CD4-positive, CD25-positive, alpha-beta regulatory T cell (primary cell): ENCODE measurements around the gene ATF7IP. TPM values are rescaled to one million over a fixed set of nuclear protein-coding genes. Genes with fewer than 3 reads are reported as not detected.

Source experiments
- ATAC-seq, 2 donors: fragments of 150-1000 bp; cut with Tn5 transposase; one replicate each; pipeline ENCODE4 v1.10.0; 2021; ENCODE audit warnings: low read depth in 2 of 2, moderate number of reproducible peaks in 2 of 2, moderate library complexity in 1 of 2
- DNase-seq, 3 donors: peaks; one replicate each; pipeline versions ENCODE4 v3.0.0 to v3.0.0-alpha.2; 2012 to 2022; ENCODE audit warnings: mixed read lengths in 1 of 3
- H3K27ac ChIP-seq: one replicate; pipeline ENCODE4 v1.7.0; 2013; ENCODE audit warnings: mild to moderate bottlenecking, low read length; ENCODE audit not compliant: insufficient read depth, poor library complexity, severe bottlenecking
- H3K27me3 ChIP-seq: one replicate; pipeline ENCODE4 v1.7.0; 2013; ENCODE audit warnings: low read length; ENCODE audit not compliant: control insufficient read depth, insufficient read depth
- H3K36me3 ChIP-seq: one replicate; pipeline ENCODE4 v1.7.0; 2013; ENCODE audit warnings: mild to moderate bottlenecking, low read length, moderate library complexity; ENCODE audit not compliant: control insufficient read depth, insufficient read depth
- H3K4me1 ChIP-seq: 2 replicates; pipeline ENCODE4 v1.7.0; 2013; ENCODE audit warnings: mild to moderate bottlenecking, low read length; ENCODE audit not compliant: insufficient read depth, control insufficient read depth, poor library complexity, severe bottlenecking
- H3K4me3 ChIP-seq: one replicate; pipeline ENCODE4 v1.7.0; 2013; ENCODE audit warnings: low read depth, mild to moderate bottlenecking, low read length, moderate library complexity
- H3K9me3 ChIP-seq, 2 experiments: 1 replicate in 1 of 2; 2 replicates in 1 of 2; pipeline ENCODE4 v1.7.0; 2013; ENCODE audit warnings: low read length in 2 of 2, mild to moderate bottlenecking in 1 of 2, moderate library complexity in 1 of 2; ENCODE audit not compliant: control insufficient read depth in 2 of 2
- H3K27ac Mint-ChIP-seq, 3 donors: one replicate each; pipeline ENCODE4 v1.8.0; 2020 to 2022; ENCODE audit warnings: mild to moderate bottlenecking in 3 of 3, mixed read lengths in 3 of 3, moderate library complexity in 2 of 3
- H3K27me3 Mint-ChIP-seq: one replicate; pipeline ENCODE4 v1.8.0; 2022; ENCODE audit warnings: mild to moderate bottlenecking, mixed read lengths
- H3K36me3 Mint-ChIP-seq: one replicate; pipeline ENCODE4 v1.8.0; 2020; ENCODE audit warnings: mixed read lengths
- H3K4me1 Mint-ChIP-seq, 4 donors: one replicate each; pipeline ENCODE4 v1.8.0; 2020 to 2022; ENCODE audit warnings: mixed read lengths in 4 of 4, mild to moderate bottlenecking in 1 of 4
- H3K4me3 Mint-ChIP-seq, 4 donors: one replicate each; pipeline ENCODE4 v1.8.0; 2020 to 2022; ENCODE audit warnings: mild to moderate bottlenecking in 4 of 4, mixed read lengths in 4 of 4, moderate library complexity in 3 of 4
- H3K9me3 Mint-ChIP-seq, 7 donors: one replicate each; pipeline ENCODE4 v1.8.0; 2020 to 2022; ENCODE audit warnings: mixed read lengths in 7 of 7, mild to moderate bottlenecking in 3 of 7, moderate library complexity in 2 of 7
- polyA plus RNA-seq, 4 donors: library from polyadenylated mRNA; unstranded; fragments of 300-500 nt; fragmentation: Illumina TruSeq; gene quantifications; one replicate each; pipeline ENCODE4 v1.2.3, GENCODE V29; 2021
- total RNA-seq: library from RNA; stranded (reverse); gene quantifications from one replicate; pipeline ENCODE4 v1.2.3, GENCODE V29; 2022

Gene ATF7IP
- total and polyA plus RNA-seq, 5 donors from 2014 or later = 83.9 to 175 (median 101) TPM

DNA sequence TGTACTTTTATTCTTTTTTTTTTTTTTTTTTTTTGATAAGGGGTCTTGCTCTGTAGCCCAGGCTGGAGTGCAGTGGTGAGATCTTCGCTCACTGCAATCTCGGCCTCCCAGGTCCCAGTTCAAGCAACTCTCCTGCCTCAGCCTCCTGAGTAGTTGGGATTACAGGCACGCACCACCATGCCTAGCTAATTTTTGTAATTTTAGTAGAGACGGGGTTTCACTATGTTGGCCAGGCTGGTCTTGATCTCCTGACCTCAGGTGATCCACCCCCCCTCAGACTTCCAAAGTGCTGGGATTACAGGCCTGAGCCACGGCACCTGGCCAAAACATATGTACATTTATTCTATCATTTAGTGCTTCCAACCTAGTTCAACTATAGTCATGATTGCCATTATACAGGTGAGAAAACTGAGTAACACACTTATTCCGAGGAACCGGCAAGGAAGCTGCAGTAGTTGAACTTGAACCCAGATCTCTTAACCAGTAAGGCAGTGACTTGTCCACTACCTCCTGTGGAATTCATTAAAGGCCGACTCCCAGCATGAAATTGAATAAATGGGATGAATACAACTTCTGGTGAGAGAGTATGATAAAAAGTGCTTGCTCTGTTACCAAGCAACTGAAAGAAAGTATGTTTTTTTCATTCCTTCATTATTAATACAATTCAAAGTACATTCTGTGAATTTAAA, 755 bp upstream of the ATF7IP start:
- no peak for DNase-seq
- H3K27me3 ChIP-seq = no peaks in the 10 kb centered on the region
- peaks cover 24% of the 10 kb centered on the region for H3K4me1 ChIP-seq
- no peak for ATAC-seq
- H3K9me3 ChIP-seq = no peaks in the 10 kb centered on the region
- peaks cover 3% of the 10 kb centered on the region for H3K36me3 ChIP-seq
- Mint-ChIP-seq H3K9me3 (peaks cover 0 to 3% (median 0%) of the 10 kb centered on the region in 7 donors), H3K4me3 (peak overlapping the region; percentile 88 to 99 (median 92)), H3K27me3 (peaks cover 16% of the 10 kb centered on the region), H3K4me1 (peaks cover 15 to 46% (median 27%) of the 10 kb centered on the region in 4 donors), H3K36me3 (peaks cover 9% of the 10 kb centered on the region), H3K27ac (peak overlapping the region; percentile 94 to 96 (median 94))
- H3K27ac ChIP-seq = peak overlapping the region; percentile 93
- peak overlapping the region; percentile 95 for H3K4me3 ChIP-seq

DNA sequence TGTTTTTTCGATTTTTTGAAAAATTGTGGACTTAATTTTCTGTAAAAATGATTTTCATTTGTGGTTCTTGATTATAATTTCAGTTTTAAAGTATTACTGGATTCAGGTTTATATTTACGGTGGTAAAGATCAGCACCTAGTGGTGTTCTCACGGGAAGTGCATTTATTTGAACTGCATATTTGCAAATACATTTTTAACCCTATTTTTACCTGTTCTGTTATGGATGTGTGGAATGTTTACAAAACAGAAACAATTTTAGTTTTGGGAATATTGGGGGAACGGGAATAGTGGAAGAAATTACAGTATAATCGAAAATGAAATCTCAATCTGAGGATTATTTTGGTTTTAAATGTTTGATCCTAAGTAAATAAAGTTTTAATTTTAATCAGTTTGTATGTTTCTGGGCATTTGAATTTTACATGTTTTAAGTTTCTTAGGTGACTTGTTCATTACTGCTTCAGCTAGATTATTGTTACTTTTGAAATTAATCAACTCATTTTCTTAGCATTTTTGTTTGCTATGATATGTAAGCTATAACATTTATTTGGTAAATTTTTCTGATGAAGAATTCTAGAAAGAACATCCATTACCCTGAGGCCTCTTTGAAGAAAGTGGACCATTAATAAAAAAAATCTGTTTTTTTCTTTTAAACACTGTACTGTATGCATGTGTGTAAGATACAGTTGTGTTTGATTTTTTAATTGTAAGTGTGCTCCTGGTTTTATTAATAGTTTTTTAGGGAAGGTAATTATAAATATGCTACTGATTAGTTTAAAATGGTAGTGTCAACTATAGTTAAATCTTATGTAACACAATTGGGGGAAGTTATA, 942 bp downstream of the ATF7IP start:
- peak overlapping the region; percentile 88 to 99 (median 92) for H3K4me3 Mint-ChIP-seq
- ATAC-seq (no peak), DNase-seq (peak in 1 of 3 donors; percentile 68)
- no peaks in the 10 kb centered on the region for H3K9me3 ChIP-seq
- peaks cover 30% of the 10 kb centered on the region for H3K4me1 ChIP-seq
- H3K36me3 Mint-ChIP-seq = peaks cover 18% of the 10 kb centered on the region
- H3K27ac ChIP-seq = peak overlapping the region; percentile 93
- H3K4me3 ChIP-seq = peak overlapping the region; percentile 99
- H3K9me3 Mint-ChIP-seq = peaks cover 0 to 3% (median 0%) of the 10 kb centered on the region in 7 donors
- peaks cover 3% of the 10 kb centered on the region for H3K36me3 ChIP-seq
- peaks cover 16% of the 10 kb centered on the region for H3K27me3 Mint-ChIP-seq
- no peaks in the 10 kb centered on the region for H3K27me3 ChIP-seq
- H3K4me1 Mint-ChIP-seq = peaks cover 19 to 59% (median 36%) of the 10 kb centered on the region in 4 donors
- H3K27ac Mint-ChIP-seq = peak overlapping the region; percentile 94 to 99 (median 96)

DNA sequence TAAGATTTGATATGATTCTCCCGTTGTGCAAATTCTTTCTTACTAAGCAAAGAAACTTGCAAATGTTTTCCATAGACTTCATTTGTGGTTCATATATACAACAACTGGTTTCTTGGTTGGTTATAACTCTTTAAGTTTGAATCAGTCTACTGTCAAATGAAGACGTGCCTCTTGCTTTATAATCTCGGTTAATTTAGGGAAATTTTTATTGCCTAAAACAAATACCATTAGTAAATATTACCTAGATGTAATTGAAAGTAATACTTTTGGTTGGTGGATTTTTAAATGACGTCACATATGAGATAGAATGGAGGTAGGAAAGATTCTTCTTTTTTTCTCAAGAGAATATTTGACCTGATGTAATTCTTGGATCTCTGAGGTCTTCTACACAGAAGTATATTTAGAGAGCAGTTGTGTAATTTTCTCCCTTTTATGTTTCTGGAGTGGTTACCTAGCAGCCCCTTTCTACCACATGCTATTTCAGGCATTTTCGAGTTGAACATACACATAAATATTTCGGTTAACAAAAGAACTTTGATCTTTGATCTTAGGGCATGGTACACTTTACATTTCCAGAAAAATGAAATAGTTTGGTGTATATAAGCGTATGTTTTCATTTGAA, 1.7 kb downstream of the ATF7IP start:
- ATAC-seq (no peak), DNase-seq (peak in 2 of 3 donors; percentile 65 to 68)
- H3K27ac ChIP-seq = peak overlapping the region; percentile 93
- peak overlapping the region; percentile 88 to 99 (median 92) for H3K4me3 Mint-ChIP-seq
- H3K9me3 Mint-ChIP-seq = peaks cover 0 to 3% (median 0%) of the 10 kb centered on the region in 7 donors
- H3K4me1 ChIP-seq = peaks cover 38% of the 10 kb centered on the region
- no peaks in the 10 kb centered on the region for H3K27me3 ChIP-seq
- H3K4me3 ChIP-seq = peak overlapping the region; percentile 99
- H3K36me3 ChIP-seq = peaks cover 3% of the 10 kb centered on the region
- peaks cover 16% of the 10 kb centered on the region for H3K27me3 Mint-ChIP-seq
- peak overlapping the region; percentile 94 to 99 (median 96) for H3K27ac Mint-ChIP-seq
- H3K4me1 Mint-ChIP-seq = peaks cover 27 to 65% (median 41%) of the 10 kb centered on the region in 4 donors
- peaks cover 18% of the 10 kb centered on the region for H3K36me3 Mint-ChIP-seq
- no peaks in the 10 kb centered on the region for H3K9me3 ChIP-seq

DNA sequence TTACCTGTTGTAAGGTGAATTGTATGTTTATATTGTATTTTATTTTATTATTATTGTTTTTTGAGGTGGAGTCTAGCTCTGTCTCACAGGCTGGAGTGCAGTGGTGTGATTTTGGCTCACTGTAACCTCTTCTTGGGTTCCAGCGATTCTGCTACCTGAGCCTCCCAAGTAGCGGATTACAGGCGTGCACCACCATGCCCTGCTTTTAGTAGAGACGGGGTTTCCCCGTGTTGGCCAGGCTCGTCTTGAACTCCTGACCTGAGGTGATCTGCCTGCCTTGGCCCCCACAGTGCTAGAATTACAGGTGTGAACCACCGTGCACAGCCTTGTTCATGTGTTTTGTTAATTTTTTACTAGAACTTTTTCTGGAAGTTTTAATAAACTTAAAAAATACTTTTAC, 3.8 kb downstream of the ATF7IP start:
- Histone ChIP-seq H3K4me1 (peaks cover 56% of the 10 kb centered on the region), H3K27ac (peak overlapping the region; percentile 93), H3K4me3 (peak overlapping the region; percentile 99), H3K9me3 (no peaks in the 10 kb centered on the region), H3K27me3 (no peaks in the 10 kb centered on the region), H3K36me3 (peaks cover 3% of the 10 kb centered on the region)
- H3K27ac Mint-ChIP-seq = peak overlapping the region; percentile 74 to 95 (median 85)
- peaks cover 40 to 74% (median 54%) of the 10 kb centered on the region in 4 donors for H3K4me1 Mint-ChIP-seq
- DNase-seq = no peak
- H3K4me3 Mint-ChIP-seq = peak overlapping the region; percentile 42 to 78 (median 63)
- peaks cover 16% of the 10 kb centered on the region for H3K27me3 Mint-ChIP-seq
- H3K36me3 Mint-ChIP-seq = peaks cover 18% of the 10 kb centered on the region
- peaks cover 0 to 5% (median 0%) of the 10 kb centered on the region in 7 donors for H3K9me3 Mint-ChIP-seq
- no peak for ATAC-seq

DNA sequence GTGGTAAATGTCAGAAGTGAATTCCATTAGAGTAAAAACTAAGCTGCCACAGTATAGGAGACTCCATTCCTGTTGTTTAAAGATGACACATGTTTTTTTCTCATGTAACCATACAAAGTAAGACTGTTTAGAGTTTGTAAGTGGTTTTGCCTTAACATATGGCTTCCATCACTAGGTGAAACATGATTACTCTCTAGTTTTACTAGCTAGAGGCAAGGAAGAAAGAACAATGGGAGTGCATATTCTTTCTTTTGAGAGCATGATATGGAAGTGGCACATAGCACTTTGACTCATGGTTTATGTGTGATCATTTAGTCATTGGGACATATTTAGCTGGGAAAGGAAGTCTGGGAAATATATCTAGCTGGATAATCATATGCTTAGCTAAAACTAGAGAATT, 7.7 kb downstream of the ATF7IP start:
- Histone ChIP-seq H3K36me3 (peaks cover 3% of the 10 kb centered on the region), H3K27me3 (no peaks in the 10 kb centered on the region), H3K4me1 (peaks cover 66% of the 10 kb centered on the region), H3K4me3 (peak overlapping the region; percentile 70), H3K27ac (peak overlapping the region; percentile 29), H3K9me3 (no peaks in the 10 kb centered on the region)
- Mint-ChIP-seq H3K4me1 (peaks cover 40 to 71% (median 48%) of the 10 kb centered on the region in 4 donors), H3K27me3 (no peaks in the 10 kb centered on the region), H3K36me3 (peaks cover 17% of the 10 kb centered on the region), H3K27ac (peak overlapping the region; percentile 64 to 89 (median 88)), H3K9me3 (peaks cover 0 to 2% (median 0%) of the 10 kb centered on the region in 7 donors), H3K4me3 (peak overlapping the region; percentile 14 to 88 (median 24))
- DNase-seq (no peak), ATAC-seq (no peak)

DNA sequence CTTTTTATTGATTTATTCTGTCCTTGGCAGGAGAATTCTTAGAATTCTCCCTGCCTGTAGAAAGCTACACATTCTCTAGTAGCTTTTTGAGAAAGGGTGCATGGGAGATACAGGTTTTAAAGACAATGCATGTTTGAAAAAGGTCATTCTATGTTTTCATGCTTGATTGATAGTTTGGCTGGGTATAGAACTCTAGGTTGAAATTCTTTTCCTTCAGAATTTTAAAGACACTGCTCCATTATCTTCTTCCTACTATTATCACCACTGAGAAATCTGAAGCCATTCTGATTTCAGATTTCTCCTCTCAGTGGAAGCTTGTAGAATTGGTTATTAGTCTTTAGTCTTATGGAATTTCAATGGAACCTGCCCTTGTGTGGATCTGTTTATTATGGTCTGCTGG, 14.0 kb downstream of the ATF7IP start:
- Mint-ChIP-seq H3K36me3 (peaks cover 41% of the 10 kb centered on the region), H3K27me3 (no peaks in the 10 kb centered on the region), H3K27ac (peak overlapping the region in 2 of 3 donors; percentile 48 to 85), H3K4me1 (peaks cover 31 to 64% (median 40%) of the 10 kb centered on the region in 4 donors), H3K9me3 (peaks cover 1 to 24% (median 12%) of the 10 kb centered on the region in 7 donors), H3K4me3 (peak overlapping the region in 2 of 4 donors; percentile 1 to 33)
- DNase-seq (no peak), ATAC-seq (no peak)
- H3K27ac ChIP-seq = no peak overlapping the region
- H3K4me1 ChIP-seq = peaks cover 44% of the 10 kb centered on the region
- peaks cover 22% of the 10 kb centered on the region in 2 experiments for H3K9me3 ChIP-seq
- H3K27me3 ChIP-seq = no peaks in the 10 kb centered on the region
- no peak overlapping the region for H3K4me3 ChIP-seq
- H3K36me3 ChIP-seq = peaks cover 19% of the 10 kb centered on the region
